Karpas-422 (cell line): ENCODE results near the gene CAMKMT. TPM values are rescaled to one million over a fixed set of nuclear protein-coding genes. Genes with fewer than 3 reads are reported as not detected.

Experiments
- DNase-seq: peaks from one replicate; pipeline ENCODE4 v3.0.0-alpha.2; 2015
- H2AFZ ChIP-seq: fragments of 200-600 bp; sonication (generic); 2 replicates; pipeline ENCODE4 v1.6.1; 2014; ENCODE audit warnings: antibody characterized with exemption, low read length, mixed read lengths
- H3K27ac ChIP-seq: fragments of 200-600 bp; sonication (generic); 2 replicates; pipeline ENCODE4 v1.5.1; 2014; ENCODE audit warnings: mild to moderate bottlenecking, low read length, moderate library complexity
- H3K27me3 ChIP-seq: fragments of 200-600 bp; sonication (generic); 2 replicates; pipeline ENCODE4 v1.6.1; 2014; ENCODE audit warnings: low read length, mixed read lengths
- H3K36me3 ChIP-seq: fragments of 200-600 bp; sonication (generic); 2 replicates; pipeline ENCODE4 v1.6.1; 2014; ENCODE audit warnings: low read length, mixed read lengths; ENCODE audit not compliant: insufficient read depth
- H3K4me1 ChIP-seq: fragments of 200-600 bp; sonication (generic); 2 replicates; pipeline ENCODE4 v1.6.1; 2014; ENCODE audit warnings: mild to moderate bottlenecking, low read length, mixed read lengths
- H3K4me2 ChIP-seq: fragments of 200-600 bp; sonication (generic); 2 replicates; pipeline ENCODE4 v1.6.1; 2014; ENCODE audit warnings: low read length, low read depth, mild to moderate bottlenecking; ENCODE audit not compliant: poor library complexity, severe bottlenecking
- H3K4me3 ChIP-seq: fragments of 200-600 bp; sonication (generic); 2 replicates; pipeline ENCODE4 v1.5.1; 2014; ENCODE audit warnings: mild to moderate bottlenecking, antibody characterized with exemption, low read length, mixed read lengths
- H3K79me2 ChIP-seq: fragments of 200-600 bp; sonication (generic); 2 replicates; pipeline ENCODE4 v1.6.1; 2014; ENCODE audit warnings: mild to moderate bottlenecking, low read length, mixed read lengths
- H3K9ac ChIP-seq: fragments of 200-600 bp; sonication (generic); 2 replicates; pipeline ENCODE4 v1.6.0; 2014; ENCODE audit warnings: low read length
- H3K9me2 ChIP-seq: fragments of 200-600 bp; sonication (generic), shearing (Covaris generic); replicated peaks from 2 replicates; pipeline ENCODE4 v1.6.0; 2014; ENCODE audit warnings: mild to moderate bottlenecking, low read length, moderate library complexity; ENCODE audit not compliant: insufficient read depth
- H3K9me3 ChIP-seq: fragments of 300-700, 200-600 bp; sonication (generic); 2 replicates; pipeline ENCODE4 v1.6.1; 2014; ENCODE audit warnings: low read length, mixed read lengths
- H4K20me1 ChIP-seq: fragments of 200-600 bp; sonication (generic); 2 replicates; pipeline ENCODE4 v1.6.1; 2014; ENCODE audit warnings: mild to moderate bottlenecking, antibody characterized with exemption, low read length, low read depth; ENCODE audit not compliant: insufficient read depth
- total RNA-seq: library from RNA; depleted of rRNA; stranded (reverse); fragments of >200 nt; shearing (Covaris generic); gene quantifications from 2 replicates; pipeline ENCODE4 v1.2.3, GENCODE V29; 2014; ENCODE audit warnings: low replicate concordance

The CAMKMT gene
- total RNA-seq, 1 experiment from 2014 or later: 30.8 TPM

- no peak overlapping the region for H3K4me2 ChIP-seq
- no peak overlapping the region for H3K4me3 ChIP-seq
- DNase-seq: no peak
- no peaks in the 10 kb centered on the region for H3K27me3 ChIP-seq
- no peak overlapping the region for H2AFZ ChIP-seq
- H3K4me1 ChIP-seq: no peaks in the 10 kb centered on the region
- H4K20me1 ChIP-seq: peaks cover 7% of the 10 kb centered on the region; the same call in 1 of the 2 replicates
- H3K27ac ChIP-seq: no peak overlapping the region
- H3K79me2 ChIP-seq: no peaks in the 10 kb centered on the region
- no peak overlapping the region for H3K9ac ChIP-seq
- H3K9me3 ChIP-seq: no peaks in the 10 kb centered on the region
- no peaks in the 10 kb centered on the region for H3K36me3 ChIP-seq
- H3K9me2 ChIP-seq: no peaks in the 10 kb centered on the region
Measured at GRCh38 chr2:44566059-44566458, 204.3 kb downstream of the CAMKMT start.

GRCh38 chr2:44569491-44569890 is 207.7 kb downstream of the CAMKMT start:
- H3K4me3 ChIP-seq: no peak overlapping the region
- no peaks in the 10 kb centered on the region for H3K9me3 ChIP-seq
- H3K4me1 ChIP-seq: no peaks in the 10 kb centered on the region
- H4K20me1 ChIP-seq: peaks cover 16% of the 10 kb centered on the region
- DNase-seq: no peak
- no peak overlapping the region for H3K9ac ChIP-seq
- no peaks in the 10 kb centered on the region for H3K27me3 ChIP-seq
- H2AFZ ChIP-seq: no peak overlapping the region
- H3K79me2 ChIP-seq: no peaks in the 10 kb centered on the region
- no peaks in the 10 kb centered on the region for H3K9me2 ChIP-seq
- H3K27ac ChIP-seq: no peak overlapping the region
- H3K4me2 ChIP-seq: no peak overlapping the region
- no peaks in the 10 kb centered on the region for H3K36me3 ChIP-seq

GRCh38 chr2:44570271-44570670 is 208.5 kb downstream of the CAMKMT start:
- no peak overlapping the region for H2AFZ ChIP-seq
- peaks cover 16% of the 10 kb centered on the region for H4K20me1 ChIP-seq
- no peak overlapping the region for H3K4me2 ChIP-seq
- H3K9me2 ChIP-seq: no peaks in the 10 kb centered on the region
- H3K79me2 ChIP-seq: no peaks in the 10 kb centered on the region
- no peaks in the 10 kb centered on the region for H3K4me1 ChIP-seq
- H3K4me3 ChIP-seq: no peak overlapping the region
- H3K9me3 ChIP-seq: no peaks in the 10 kb centered on the region
- DNase-seq: no peak
- no peak overlapping the region for H3K27ac ChIP-seq
- H3K36me3 ChIP-seq: no peaks in the 10 kb centered on the region
- no peaks in the 10 kb centered on the region for H3K27me3 ChIP-seq
- H3K9ac ChIP-seq: no peak overlapping the region

DNA sequence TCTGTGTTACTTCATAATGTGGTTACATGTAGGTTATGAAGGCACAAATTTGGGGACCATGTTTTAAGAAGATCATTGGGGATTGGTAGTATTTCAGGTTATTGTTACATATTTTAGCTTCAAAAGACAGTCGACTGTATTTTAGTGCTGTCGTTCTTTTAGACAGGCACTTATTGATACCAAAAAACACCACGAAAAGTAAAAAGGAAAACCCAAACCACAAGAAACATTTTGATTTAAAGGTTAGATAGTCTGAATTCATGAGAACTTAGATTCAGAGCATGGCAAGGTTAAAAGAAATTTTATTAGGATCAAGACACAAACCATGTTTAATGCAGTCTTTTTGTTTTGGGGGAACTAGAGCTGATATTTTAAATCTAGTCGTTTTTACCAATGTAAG is 209.0 kb downstream of the CAMKMT start:
- H3K36me3 ChIP-seq: no peaks in the 10 kb centered on the region
- DNase-seq: no peak
- H3K27me3 ChIP-seq: no peaks in the 10 kb centered on the region
- H3K4me2 ChIP-seq: no peak overlapping the region
- no peak overlapping the region for H3K9ac ChIP-seq
- H2AFZ ChIP-seq: no peak overlapping the region
- H3K9me2 ChIP-seq: no peaks in the 10 kb centered on the region
- peaks cover 16% of the 10 kb centered on the region for H4K20me1 ChIP-seq
- no peaks in the 10 kb centered on the region for H3K79me2 ChIP-seq
- no peak overlapping the region for H3K4me3 ChIP-seq
- H3K27ac ChIP-seq: no peak overlapping the region
- H3K9me3 ChIP-seq: no peaks in the 10 kb centered on the region
- H3K4me1 ChIP-seq: no peaks in the 10 kb centered on the region

GRCh38 chr2:44572196-44572900 is 210.6 kb downstream of the CAMKMT start:
- Histone ChIP-seq H3K4me1 (no peaks in the 10 kb centered on the region), H2AFZ (no peak overlapping the region), H3K27ac (no peak overlapping the region), H3K79me2 (no peaks in the 10 kb centered on the region), H3K9me3 (no peaks in the 10 kb centered on the region), H3K9ac (no peak overlapping the region), H3K4me3 (no peak overlapping the region), H4K20me1 (peaks cover 9% of the 10 kb centered on the region; the same call in 1 of the 2 replicates), H3K27me3 (no peaks in the 10 kb centered on the region), H3K36me3 (no peaks in the 10 kb centered on the region), H3K4me2 (no peak overlapping the region), H3K9me2 (no peaks in the 10 kb centered on the region)
- DNase-seq: no peak

- H4K20me1 ChIP-seq: peaks cover 9% of the 10 kb centered on the region
- H3K27ac ChIP-seq: no peak overlapping the region
- H3K4me3 ChIP-seq: no peak overlapping the region
- no peaks in the 10 kb centered on the region for H3K36me3 ChIP-seq
- H3K9me3 ChIP-seq: no peaks in the 10 kb centered on the region
- H3K27me3 ChIP-seq: no peaks in the 10 kb centered on the region
- H3K9ac ChIP-seq: no peak overlapping the region
- DNase-seq: no peak
- H3K4me1 ChIP-seq: no peaks in the 10 kb centered on the region
- no peaks in the 10 kb centered on the region for H3K79me2 ChIP-seq
- no peaks in the 10 kb centered on the region for H3K9me2 ChIP-seq
- no peak overlapping the region for H2AFZ ChIP-seq
- no peak overlapping the region for H3K4me2 ChIP-seq
Measured at GRCh38 chr2:44573996-44574395, 212.2 kb downstream of the CAMKMT start.

DNA sequence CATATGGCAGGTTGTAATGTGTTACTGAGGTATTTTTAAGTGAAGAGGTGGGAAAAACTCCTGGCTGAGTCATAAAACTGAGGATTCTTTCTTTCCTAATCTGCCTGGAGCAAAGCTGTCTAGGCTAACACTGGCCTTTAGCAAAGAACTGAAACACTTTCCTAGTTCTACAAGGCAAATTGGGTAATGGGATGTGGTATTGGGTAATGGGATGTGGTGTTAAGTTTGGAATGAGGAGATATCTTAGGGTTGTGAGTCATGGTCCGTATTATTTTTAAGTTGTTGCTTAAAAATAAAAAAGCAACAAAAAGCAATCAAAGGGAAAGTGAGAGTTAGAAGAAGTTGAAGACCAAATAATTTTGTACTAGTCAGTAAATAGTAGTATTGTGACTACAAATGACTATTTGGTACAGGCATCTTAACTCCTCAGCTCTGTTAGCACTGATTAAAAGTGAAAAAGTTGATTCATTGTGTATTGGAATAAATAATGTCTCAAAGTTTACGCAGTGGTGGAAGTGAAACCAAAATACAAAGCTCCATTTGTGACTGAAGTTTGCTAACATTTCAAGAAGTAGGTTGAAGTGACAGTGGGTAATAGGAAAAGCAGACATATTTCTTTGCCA is 216.8 kb downstream of the CAMKMT start:
- no peaks in the 10 kb centered on the region for H3K79me2 ChIP-seq
- no peaks in the 10 kb centered on the region for H3K27me3 ChIP-seq
- no peak overlapping the region for H2AFZ ChIP-seq
- no peak overlapping the region for H3K4me3 ChIP-seq
- no peaks in the 10 kb centered on the region for H3K9me2 ChIP-seq
- H3K9ac ChIP-seq: no peak overlapping the region
- no peak overlapping the region for H3K27ac ChIP-seq
- DNase-seq: peak; percentile 36
- no peak overlapping the region for H3K4me2 ChIP-seq
- peaks cover 16% of the 10 kb centered on the region; the same call in 1 of the 2 replicates for H4K20me1 ChIP-seq
- no peaks in the 10 kb centered on the region for H3K4me1 ChIP-seq
- no peaks in the 10 kb centered on the region for H3K36me3 ChIP-seq
- no peaks in the 10 kb centered on the region for H3K9me3 ChIP-seq

DNA sequence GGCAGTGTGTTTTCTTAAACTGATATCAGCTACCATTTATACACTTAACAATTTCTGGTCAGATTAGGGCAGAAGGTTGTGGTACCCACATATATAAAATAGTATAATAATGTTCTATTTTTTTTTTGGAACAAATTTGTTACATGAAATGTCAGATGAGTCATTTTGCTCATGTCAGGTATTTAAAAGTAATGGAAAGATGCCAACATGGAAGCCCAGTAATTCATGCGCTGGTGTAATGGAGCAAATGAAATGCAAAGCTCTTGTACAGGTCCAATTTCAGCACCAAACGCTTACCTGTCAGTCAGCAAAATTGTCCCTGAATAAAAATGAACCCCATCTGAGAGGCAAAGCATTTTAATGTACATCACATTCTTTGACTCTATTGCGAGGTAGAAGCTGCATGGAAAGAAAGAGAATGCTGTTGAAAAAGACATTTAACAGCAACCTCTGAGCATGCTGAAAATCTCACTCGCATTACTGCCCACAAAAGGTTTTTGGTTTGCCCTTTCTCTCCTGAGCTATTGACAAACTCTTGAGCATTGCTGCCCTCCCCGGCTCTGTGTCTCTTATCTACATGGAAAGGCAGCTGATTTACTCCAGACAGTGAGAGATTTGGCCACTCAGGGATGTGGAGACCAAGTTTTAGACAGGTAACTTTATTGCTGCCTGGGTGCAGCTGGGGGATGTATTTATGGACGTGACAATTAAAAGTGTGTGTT is 217.5 kb downstream of the CAMKMT start:
- H3K4me2 ChIP-seq: no peak overlapping the region
- peak; percentile 31 for DNase-seq
- no peaks in the 10 kb centered on the region for H3K4me1 ChIP-seq
- H3K36me3 ChIP-seq: no peaks in the 10 kb centered on the region
- H3K9ac ChIP-seq: no peak overlapping the region
- no peaks in the 10 kb centered on the region for H3K9me3 ChIP-seq
- H4K20me1 ChIP-seq: peaks cover 16% of the 10 kb centered on the region; the same call in 1 of the 2 replicates
- H3K79me2 ChIP-seq: no peaks in the 10 kb centered on the region
- no peak overlapping the region for H2AFZ ChIP-seq
- H3K9me2 ChIP-seq: no peaks in the 10 kb centered on the region
- H3K27ac ChIP-seq: no peak overlapping the region
- H3K27me3 ChIP-seq: no peaks in the 10 kb centered on the region
- no peak overlapping the region for H3K4me3 ChIP-seq
